ENCODE results near the gene MTERF2.

MTERF2 gene

GRCh38 chr12:106954462-106955376 is 32.2 kb downstream of the MTERF2 start:
- DNase-seq = peak; percentile 32

GRCh38 chr12:106953352-106954250 is 33.3 kb downstream of the MTERF2 start:
- peak; percentile 46 for DNase-seq

GRCh38 chr12:106950591-106950990 is 36.4 kb downstream of the MTERF2 start:
- DNase-seq = no peak

GRCh38 chr12:106947461-106947860 is 39.5 kb downstream of the MTERF2 start:
- no peak for DNase-seq

GRCh38 chr12:106945261-106945851 is 41.6 kb downstream of the MTERF2 start:
- DNase-seq = no peak

- DNase-seq = no peak
These were observed 44.2 kb downstream of the MTERF2 start for GRCh38 chr12:106942775-106943174.

- DNase-seq = no peak
These were observed 45.3 kb downstream of the MTERF2 start for GRCh38 chr12:106941481-106942156.

- DNase-seq = no peak
These were observed 52.7 kb downstream of the MTERF2 start for GRCh38 chr12:106934277-106934676.

Data from fibroblast of skin of scalp (primary cell).